AG04449 (cell line): Measurements from ENCODE around the gene GOT1.
A peak's percentile ranks its signal among the peaks of the same experiment; 100 is the strongest.

Source experiments
- CTCF ChIA-PET: fragments of 350-600 bp; formaldehyde crosslinking; extraction: SDS; loops from one replicate; lab custom pipeline; 2021; ENCODE audit warnings: antibody characterized with exemption; lab: Yijun Ruan, JAX
- POLR2A ChIA-PET: fragments of 400-600, 350-600 bp; formaldehyde crosslinking; extraction: SDS; loops from one replicate; lab custom pipeline; 2020; ENCODE audit warnings: antibody characterized with exemption, inconsistent platforms; lab: Yijun Ruan, JAX
- DNase-seq: peaks from one replicate; pipeline ENCODE4 v3.0.0-alpha.2; 2010; ENCODE audit warnings: low read depth, low spot score
- H3K4me3 ChIP-seq: 2 replicates; pipeline ENCODE4 v1.5.1; 2011; ENCODE audit warnings: low read depth, mild to moderate bottlenecking, control low read depth, low read length
- CTCF ChIP-seq: IDR thresholded peaks from one replicate; pipeline ENCODE4 v1.5.1; 2011; ENCODE audit warnings: mild to moderate bottlenecking, moderate library complexity, low read length, control low read depth, inconsistent platforms; ENCODE audit not compliant: insufficient read depth; ENCODE audit errors: missing control alignments

GOT1 gene

GRCh38 chr10:99431190-99431760 lies 851 bp upstream of the GOT1 start:
- DNase-seq, result no peak
- peak overlapping the region; percentile 100 for H3K4me3 ChIP-seq
- TF ChIP-seq CTCF, result no peak
- POLR2A ChIA-PET, result interaction anchor here (0.6 to 1.0 kb wide), 4 partner anchors 10 to 178 kb away, joined by 3 to 6 read pairs (median 3); no protein-coding TSS in a partner anchor
- CTCF ChIA-PET, result interaction anchor here (0.7 to 5.4 kb wide), 10 partner anchors 16 to 283 kb away, joined by 3 to 35 read pairs (median 3); no protein-coding TSS in a partner anchor

DNA sequence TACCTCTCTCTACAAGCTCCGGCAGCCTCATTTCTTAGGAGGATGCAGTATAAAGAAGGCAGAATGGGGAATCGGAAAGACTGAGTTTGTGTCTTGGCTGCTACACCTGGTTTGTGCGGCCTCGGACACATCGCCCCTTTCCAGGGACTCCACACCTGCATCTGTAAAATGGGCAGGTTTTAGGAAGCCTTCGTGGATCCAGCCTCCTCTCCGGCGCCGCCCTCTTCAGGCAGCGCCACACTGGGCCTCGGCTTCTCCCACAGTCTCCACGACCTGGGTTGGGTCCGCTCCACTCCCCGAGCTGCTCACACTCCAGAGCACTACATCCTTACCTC lies 341 bp downstream of the GOT1 start:
- CTCF ChIA-PET, result interaction anchor here (0.7 to 5.4 kb wide), 8 partner anchors 10 to 191 kb away, joined by 3 to 35 read pairs (median 5); no protein-coding TSS in a partner anchor
- no peak for DNase-seq
- peak overlapping the region; percentile 100 for H3K4me3 ChIP-seq
- POLR2A ChIA-PET, result interaction anchor here (0.5 to 1.0 kb wide), 4 partner anchors 8 to 181 kb away, joined by 3 to 6 read pairs (median 3); no protein-coding TSS in a partner anchor
- peak; percentile 9 for TF ChIP-seq CTCF

DNA sequence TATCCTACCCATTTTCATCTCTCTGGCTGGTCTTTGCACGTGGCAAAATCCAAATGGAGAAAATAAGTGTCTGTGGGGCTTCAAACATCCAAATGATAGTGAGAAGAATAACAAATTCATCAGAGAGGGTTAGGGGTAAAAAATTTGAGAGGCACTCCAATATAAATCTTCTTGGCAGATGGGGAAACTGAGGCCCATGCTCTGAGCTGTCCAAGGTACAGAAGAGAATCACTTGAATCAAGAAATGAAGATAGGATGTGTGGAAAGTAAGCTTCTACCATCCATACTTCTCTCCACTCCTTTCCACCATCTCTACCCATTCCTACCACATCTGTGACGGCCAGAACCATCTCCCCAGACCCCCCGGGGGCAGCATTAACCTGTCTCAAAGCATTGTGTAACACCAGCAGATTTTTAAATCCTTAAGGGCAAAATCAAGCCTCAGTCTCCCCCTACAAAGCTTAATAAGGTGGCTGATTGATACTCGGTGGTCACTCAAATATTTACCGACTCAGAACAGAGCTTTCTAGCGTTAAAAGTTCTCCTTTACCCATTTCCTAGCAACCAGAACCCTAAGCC lies 818 bp downstream of the GOT1 start:
- POLR2A ChIA-PET, result interaction anchor here (0.8 kb wide), 1 partner anchor 181 kb away, joined by 3 read pairs; no protein-coding TSS in a partner anchor
- peak overlapping the region; percentile 100 for H3K4me3 ChIP-seq
- DNase-seq, result no peak
- CTCF ChIA-PET, result interaction anchor here (0.7 to 5.4 kb wide), 6 partner anchors 10 to 186 kb away, joined by 3 to 35 read pairs (median 5); no protein-coding TSS in a partner anchor
- no peak for TF ChIP-seq CTCF

DNA sequence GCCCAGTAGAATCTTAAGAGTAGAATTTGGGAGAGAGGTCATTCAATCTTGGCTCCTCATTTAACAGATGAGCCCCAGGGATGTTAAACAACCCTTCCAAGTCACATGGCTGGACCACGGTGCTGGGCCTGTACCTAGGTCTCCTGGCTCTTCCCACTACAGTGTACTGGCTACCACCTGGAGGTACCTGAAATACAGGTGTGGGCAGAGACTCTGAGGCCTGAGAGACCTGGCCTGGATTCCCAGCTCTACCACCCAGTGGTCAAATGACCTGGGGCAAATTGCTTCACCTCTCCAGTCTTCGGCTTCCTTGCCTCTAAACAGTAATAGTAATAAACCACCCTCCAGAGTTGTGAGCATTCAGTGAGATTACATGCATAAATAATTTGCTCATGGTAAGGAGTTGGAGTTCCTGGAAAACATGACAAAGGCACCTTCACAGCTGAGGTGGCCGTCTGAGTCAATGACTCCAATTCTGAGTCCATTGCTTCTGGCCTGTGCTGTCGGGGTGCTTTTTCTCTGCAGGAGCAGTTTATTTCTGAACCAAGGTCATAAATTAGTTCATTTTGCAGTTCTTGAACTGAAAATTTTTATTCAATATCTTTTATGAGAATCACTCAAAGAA lies 2.7 kb downstream of the GOT1 start:
- TF ChIP-seq CTCF, result no peak
- POLR2A ChIA-PET, result no interaction called here
- H3K4me3 ChIP-seq, result no peak overlapping the region
- DNase-seq, result no peak
- CTCF ChIA-PET, result interaction anchor here (1.1 kb wide), 1 partner anchor 8 kb away, joined by 4 read pairs; no protein-coding TSS in a partner anchor

- DNase-seq, result no peak
- no peak for TF ChIP-seq CTCF
- ChIA-PET CTCF (interaction anchor here (1.4 to 4.3 kb wide), 2 partner anchors 8 to 34 kb away, joined by 3 to 29 read pairs; no protein-coding TSS in a partner anchor), POLR2A (no interaction called here)
- no peak overlapping the region for H3K4me3 ChIP-seq
Observed at GRCh38 chr10:99426689-99427088, 3.7 kb downstream of the GOT1 start.

DNA sequence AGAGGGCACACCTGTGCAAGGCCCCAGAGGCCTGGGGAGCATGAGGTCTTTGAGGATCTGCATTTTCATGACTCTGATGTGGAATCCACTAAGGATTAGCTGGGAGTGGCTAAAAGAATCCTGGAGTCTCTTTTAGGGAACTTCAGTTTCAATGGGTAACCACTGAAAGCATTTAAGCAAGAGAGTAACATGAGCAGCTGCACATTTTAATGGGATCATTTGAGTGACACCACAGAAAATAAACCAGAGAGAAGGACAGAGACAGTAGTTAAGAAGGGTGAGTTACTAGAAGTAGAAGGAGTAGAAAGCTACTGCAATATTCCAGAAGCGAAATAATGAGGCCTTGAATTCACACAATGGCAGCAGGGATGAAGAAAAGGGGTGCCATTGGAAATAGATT lies 5.2 kb downstream of the GOT1 start:
- CTCF ChIA-PET, result interaction anchor here (0.8 to 4.3 kb wide), 4 partner anchors 10 to 32 kb away, joined by 3 to 29 read pairs (median 3); no protein-coding TSS in a partner anchor
- no peak for TF ChIP-seq CTCF
- no peak overlapping the region for H3K4me3 ChIP-seq
- POLR2A ChIA-PET, result no interaction called here
- no peak for DNase-seq
